K562 (cell line): ENCODE data around the gene ECT2L. TPM values are rescaled to one million over a fixed set of nuclear protein-coding genes. Genes with fewer than 3 reads are reported as not detected.

Experiments
- ATAC-seq: fragments of 200-7000 bp; cut with Tn5 transposase; 3 replicates; pipeline ENCODE4 v1.9.1; 2020; ENCODE audit warnings: moderate library complexity
- BruUV-seq: library from RNA; stranded (reverse); fragments of 400-500 nt; replicated peaks from 2 replicates; lab custom pipeline; 2021; lab: Mats Ljungman, UMichigan
- CTCF ChIA-PET: fragments of 300-600 bp; formaldehyde crosslinking; extraction: SDS; loops from one replicate; lab custom pipeline; 2021; ENCODE audit warnings: low intra/inter-chr PET ratio; lab: Yijun Ruan, JAX
- POLR2A ChIA-PET: fragments of 300-600, 350-650 bp; sonication (Branson Sonifier 250); formaldehyde crosslinking; extraction: SDS; loops from one replicate; lab custom pipeline; 2021; ENCODE audit warnings: antibody characterized with exemption, inconsistent platforms; lab: Yijun Ruan, JAX
- DNase-seq, 4 experiments: peaks; one replicate each; pipeline versions ENCODE4 v3.0.0 to v3.0.0-alpha.2; 2011 to 2018; ENCODE audit warnings: low spot score in 3 of 4, mixed read lengths in 3 of 4; ENCODE audit errors: extremely low read depth in 1 of 4
- FAIRE-seq: peaks from 2 replicates; lab custom pipeline; 2011; peaks lifted over from hg19 to GRCh38; lab: Jason Lieb, UNC
- H2AFZ ChIP-seq: 2 replicates; pipeline ENCODE4 v1.6.0; 2011; ENCODE audit warnings: low read depth, low read length, control low read depth, inconsistent platforms
- H3K27ac ChIP-seq: fragments of 200-600 bp; 3 replicates; pipeline ENCODE4 v1.8.0; 2011; ENCODE audit warnings: low read depth, mild to moderate bottlenecking, control low read depth, inconsistent platforms, low read length, moderate library complexity, mixed read lengths; ENCODE audit errors: extremely low read depth
- H3K27me3 ChIP-seq, 2 experiments: fragments of 300-600 bp in 1 of 2; 2 replicates in 1 of 2; 3 replicates in 1 of 2; pipeline versions ENCODE4 v1.6.0 to v1.8.0; 2011; ENCODE audit warnings: inconsistent platforms in 2 of 2, low read length in 2 of 2, mild to moderate bottlenecking in 1 of 2, mixed read lengths in 1 of 2, moderate library complexity in 1 of 2; ENCODE audit not compliant: control insufficient read depth in 2 of 2, insufficient read depth in 2 of 2
- H3K36me3 ChIP-seq: fragments of 300-600 bp; 3 replicates; pipeline ENCODE4 v1.8.0; 2011; ENCODE audit warnings: mild to moderate bottlenecking, low read length, inconsistent platforms; ENCODE audit not compliant: control insufficient read depth, insufficient read depth
- H3K4me1 ChIP-seq, 2 experiments: fragments of 200-600 bp in 1 of 2; replicated peaks in 1 of 2; 2 replicates in 1 of 2; 3 replicates in 1 of 2; pipeline versions ENCODE4 v1.5.1 to v1.8.0; 2011; ENCODE audit warnings: inconsistent platforms in 2 of 2, low read length in 2 of 2, mild to moderate bottlenecking in 1 of 2, mixed read lengths in 1 of 2, moderate library complexity in 1 of 2; ENCODE audit not compliant: control insufficient read depth in 2 of 2, insufficient read depth in 2 of 2
- H3K4me2 ChIP-seq: 2 replicates; pipeline ENCODE4 v1.6.1; 2011; ENCODE audit warnings: low read length, control low read depth, inconsistent platforms, mixed read lengths; ENCODE audit not compliant: insufficient read depth
- H3K4me3 ChIP-seq: fragments of 200-600 bp; sonication (generic), shearing (Covaris generic); 2 replicates; pipeline ENCODE4 v1.5.1; 2016; ENCODE audit warnings: control low read depth, inconsistent platforms
- H3K79me2 ChIP-seq: fragments of 200-600 bp; 3 replicates; pipeline ENCODE4 v1.8.0; 2011; ENCODE audit warnings: low read length, inconsistent platforms; ENCODE audit not compliant: control insufficient read depth, insufficient read depth
- H3K9ac ChIP-seq, 2 experiments: 2 replicates each; pipeline versions ENCODE4 v1.6.0 to v1.6.1; 2011; ENCODE audit warnings: low read depth in 2 of 2, low read length in 2 of 2, control low read depth in 1 of 2, inconsistent platforms in 1 of 2, mild to moderate bottlenecking in 1 of 2, mixed read lengths in 1 of 2; ENCODE audit not compliant: insufficient read depth in 1 of 2
- H3K9me1 ChIP-seq: one replicate; pipeline ENCODE4 v1.6.0; 2011; ENCODE audit warnings: inconsistent platforms, mild to moderate bottlenecking, low read length, moderate library complexity; ENCODE audit not compliant: control insufficient read depth, insufficient read depth
- H3K9me3 ChIP-seq: replicated peaks from 2 replicates; pipeline ENCODE4 v1.5.1; 2011; ENCODE audit warnings: low read depth, low read length, inconsistent platforms; ENCODE audit not compliant: control insufficient read depth, insufficient read depth
- H4K20me1 ChIP-seq: replicated peaks from 2 replicates; pipeline ENCODE4 v1.6.1; 2011; ENCODE audit warnings: low read length, inconsistent platforms, mixed read lengths; ENCODE audit not compliant: control insufficient read depth, insufficient read depth
- CBFA2T2 ChIP-seq: fragments of 450-650 bp; conservative IDR thresholded peaks from 2 replicates; pipeline ENCODE4 v1.6.1; 2017; ENCODE audit warnings: mild to moderate bottlenecking
- CEBPG ChIP-seq, 3 experiments: fragments of 200-800 bp in 1 of 3; sonication (Bioruptor generic) in 1 of 3; sonication (generic) in 1 of 3; formaldehyde crosslinking in 1 of 3; IDR thresholded peaks in 2 of 3; conservative IDR thresholded peaks in 1 of 3; 2 replicates each; pipeline versions ENCODE4 v1.6.1 to v1.8.0; 2016 to 2022; ENCODE audit warnings: missing compliant biosample characterization in 2 of 3, missing genetic modification characterization in 2 of 3, mild to moderate bottlenecking in 1 of 3, missing genetic modification reagents in 1 of 3
- CREM ChIP-seq: IDR thresholded peaks from 2 replicates; pipeline ENCODE4 v1.6.1; 2014; ENCODE audit warnings: antibody characterized with exemption, low read depth
- DEAF1 ChIP-seq: fragments of 450-650 bp; formaldehyde crosslinking; IDR thresholded peaks from 2 replicates; pipeline ENCODE4 v1.4.0; 2020; ENCODE audit warnings: mild to moderate bottlenecking, moderate library complexity
- FOSL1 ChIP-seq: fragments of 200-800 bp; sonication (Bioruptor generic); conservative IDR thresholded peaks from 2 replicates; pipeline ENCODE4 v1.6.1; 2016; ENCODE audit warnings: missing genetic modification characterization, missing compliant biosample characterization
- NR4A1 ChIP-seq, 2 experiments: fragments of 250-450 bp in 1 of 2; fragments of 450-650 bp in 1 of 2; sonication (Bioruptor Pico) in 1 of 2; IDR thresholded peaks; 2 replicates each; pipeline versions ENCODE4 v1.4.0 to v1.6.1; 2016 to 2020; ENCODE audit warnings: mild to moderate bottlenecking in 2 of 2, missing compliant biosample characterization in 1 of 2, missing genetic modification characterization in 1 of 2, moderate library complexity in 1 of 2
- RCOR1 ChIP-seq, 2 experiments: IDR thresholded peaks; 2 replicates each; pipeline ENCODE4 v1.6.1; 2012; ENCODE audit warnings: low read depth in 2 of 2, low read length in 2 of 2, borderline replicate concordance in 1 of 2, improper control_type of control experiment in 1 of 2
- SIRT6 ChIP-seq: IDR thresholded peaks from one replicate; pipeline ENCODE4 v1.6.1; 2012; ENCODE audit warnings: low read depth, mild to moderate bottlenecking, control low read depth, inconsistent platforms, low read length, moderate library complexity
- SNIP1 ChIP-seq: fragments of 450-650 bp; IDR thresholded peaks from 2 replicates; pipeline ENCODE4 v1.7.1; 2017; ENCODE audit warnings: low read depth, mild to moderate bottlenecking
- ZNF696 ChIP-seq: fragments of 250-450 bp; sonication (Bioruptor Pico); conservative IDR thresholded peaks from 2 replicates; pipeline ENCODE4 v1.4.0; 2020; ENCODE audit warnings: mild to moderate bottlenecking, moderate library complexity
- WGBS: fragments of 100-300 bp; shearing (Covaris generic); methylation state at CpG from one replicate; pipeline ENCODE4 v1.1.6; 2016; ENCODE audit warnings: low coverage, mixed read lengths; ENCODE audit not compliant: insufficient coverage; ENCODE audit errors: missing lambda C conversion rate; 5-methylcytosine and 5-hydroxymethylcytosine counted together
- in situ Hi-C: fragments of 300-500 bp; cut with MboI; formaldehyde crosslinking; loops from 4 replicates; pipeline ENCODE4 v1.15.0; 2018; ENCODE audit warnings: inconsistent platforms, mixed read lengths
- intact Hi-C: fragments of 100-400 bp; cut with micrococcal nuclease; formaldehyde crosslinking; loops from 2 replicates; pipeline ENCODE4 v1.14.2; 2022
- polyA plus RNA-seq, 8 experiments: library from polyadenylated mRNA; depleted of rRNA in 4 of 8; stranded (reverse) in 5 of 8; unstranded in 3 of 8; fragments of >200 nt; fragmentation: Nextera tagmentation in 2 of 8; fragmentation: Illumina TruSeq in 1 of 8; extraction: Ambion mirVana in 2 of 8; extraction: Trizol in 1 of 8; gene quantifications; 2 replicates each; pipeline versions ENCODE4 v1.2.1 to v1.2.3, GENCODE V29; 2011 to 2014; ENCODE audit warnings: inconsistent platforms in 1 of 8, missing spikeins in 1 of 8
- total RNA-seq, 7 experiments: library from RNA; depleted of rRNA in 6 of 7; stranded (reverse); fragments of >200 nt in 6 of 7; fragmentation: Illumina TruSeq in 2 of 7; extraction: Trizol in 2 of 7; gene quantifications; 2 replicates each; pipeline versions ENCODE4 v1.2.1 to v1.2.3, GENCODE V29; 2011 to 2021; ENCODE audit warnings: low replicate concordance in 1 of 7

Gene ECT2L
- total and polyA plus RNA-seq, 9 of the 15 experiments (the other 6 are each of a cell fraction or from before 2014, with no cell fraction given), result 0.03 to 0.04 TPM; not detected in 7

- TF ChIP-seq DEAF1, result peak; percentile 82
- no peak for TF ChIP-seq ZNF696 (CRISPR knock-in tag)
- no peak for TF ChIP-seq CREM
- TF ChIP-seq NR4A1 (CRISPR knock-in tag; IDR thresholded peaks at IDR 0.05), result no peak
- TF ChIP-seq NR4A1 (tag; IDR thresholded peaks at IDR 0.05), result no peak
- TF ChIP-seq SNIP1, result no peak
- no peak for TF ChIP-seq CEBPG (CRISPR knock-in tag; IDR thresholded peaks at IDR 0.05)
- no peak for TF ChIP-seq CEBPG (tag; conservative IDR thresholded peaks at IDR 0.05 in 1 of 2, IDR thresholded peaks at IDR 0.05 in 1 of 2)
- TF ChIP-seq RCOR1 (IDR thresholded peaks at IDR 0.05; ENCODE audit: borderline replicate concordance in 1 of 2, low read depth in 2 of 2, low read length in 2 of 2), result no peak
Measured at GRCh38 chr6:138815797-138816528, 20.1 kb downstream of the ECT2L start (continued).

GRCh38 chr6:138817799-138818198 lies 21.9 kb downstream of the ECT2L start:
- Histone ChIP-seq H3K4me2 (no peak overlapping the region), H3K27me3 (peaks cover 33 to 37% of the 10 kb centered on the region in 2 experiments), H3K9me1 (no peaks in the 10 kb centered on the region), H3K9ac (no peak overlapping the region), H4K20me1 (no peaks in the 10 kb centered on the region), H3K4me3 (no peak overlapping the region), H3K79me2 (no peaks in the 10 kb centered on the region), H3K27ac (no peak overlapping the region), H3K9me3 (no peaks in the 10 kb centered on the region), H2AFZ (no peak overlapping the region), H3K4me1 (no peaks in the 10 kb centered on the region), H3K36me3 (no peaks in the 10 kb centered on the region)
- TF ChIP-seq SIRT6 (no peak), CBFA2T2 (no peak), FOSL1 (tag) (peak; percentile 63)
- in situ Hi-C loops (loop anchor here (5.0 to 10.0 kb wide), 3 partner anchors 170 to 540 kb away; partner anchors contain the start of gene REPS1), intact Hi-C loops (no loop called here)
- DNase-seq (peak in 1 of 4 experiments; percentile 11), FAIRE-seq (no peak), ATAC-seq (no peak)
- no TSS peak for BruUV-seq
- POLR2A ChIA-PET, result no interaction called here
- CTCF ChIA-PET, result interaction anchor here (0.6 kb wide), 1 partner anchor 153 kb away, joined by 3 read pairs; no protein-coding TSS in a partner anchor
- WGBS, result 2% methylated on average over 4 of the region's 4 CpGs
